Gastroesophageal sphincter (tissue), 4 donors: ENCODE measurements around the gene TRPV3. TPM values are rescaled to one million over a fixed set of nuclear protein-coding genes. Genes with fewer than 3 reads are reported as not detected.
"Not testable (repeated sequence)": the region's sequence is repeated elsewhere in the genome, so short reads cannot be mapped to it uniquely, and the experiment has no call there.

Source experiments
- ATAC-seq: fragments of 150-250 bp; one replicate; pipeline ENCODE4 v1.9.1; 2016; ENCODE audit warnings: mild to moderate bottlenecking, moderate library complexity
- H3K27ac ChIP-seq, 4 donors: fragments of 200-600 bp; sonication (generic) in 3 of 4; 1 replicate in 3 of 4; 2 replicates in 1 of 4; pipeline ENCODE4 v1.5.1; 2016 to 2019
- H3K27me3 ChIP-seq: fragments of 200-600 bp; sonication (generic); one replicate; pipeline ENCODE4 v1.5.1; 2019
- H3K36me3 ChIP-seq, 2 donors: fragments of 200-600 bp; sonication (generic); one replicate each; pipeline ENCODE4 v1.5.1; 2019; ENCODE audit warnings: control low read depth in 1 of 2
- H3K4me1 ChIP-seq, 3 donors: fragments of 200-600 bp; sonication (generic); 1 replicate in 2 of 3; 2 replicates in 1 of 3; pipeline ENCODE4 v1.5.1; 2016 to 2019; ENCODE audit warnings: control low read depth in 2 of 3
- H3K4me3 ChIP-seq, 2 donors: fragments of 200-600 bp; sonication (generic); one replicate each; pipeline ENCODE4 v1.5.1; 2019; ENCODE audit warnings: mild to moderate bottlenecking in 1 of 2, moderate library complexity in 1 of 2
- H3K9me3 ChIP-seq, 3 donors: fragments of 200-600 bp; sonication (generic); one replicate each; pipeline ENCODE4 v1.5.1; 2017 to 2019; ENCODE audit warnings: control low read depth in 2 of 3
- CTCF ChIP-seq, 4 experiments: fragments of 200-600 bp in 2 of 4; fragments of 450-650 bp in 2 of 4; sonication (generic) in 1 of 4; IDR thresholded peaks; one replicate each; pipeline ENCODE4 v1.5.1; 2017 to 2019; ENCODE audit warnings: antibody characterized with exemption in 4 of 4, mild to moderate bottlenecking in 2 of 4, moderate library complexity in 2 of 4
- EP300 ChIP-seq: sonication (generic); formaldehyde crosslinking; IDR thresholded peaks from one replicate; pipeline ENCODE4 v1.6.1; 2017; ENCODE audit warnings: antibody characterized with exemption, mild to moderate bottlenecking
- POLR2A ChIP-seq, 2 donors: fragments of 450-650 bp; IDR thresholded peaks; one replicate each; pipeline ENCODE4 v1.6.1; 2017; ENCODE audit warnings: antibody characterized with exemption in 2 of 2, mild to moderate bottlenecking in 2 of 2, moderate library complexity in 1 of 2
- POLR2AphosphoS5 ChIP-seq: sonication (generic); formaldehyde crosslinking; IDR thresholded peaks from one replicate; pipeline ENCODE4 v1.6.1; 2017; ENCODE audit warnings: antibody characterized with exemption
- WGBS, 2 donors: methylation state at CpG; one replicate each; pipeline ENCODE4 v1.1.5; 2018; ENCODE audit warnings: low coverage in 1 of 2; 5-methylcytosine and 5-hydroxymethylcytosine counted together
- total RNA-seq, 4 donors: library from RNA; depleted of rRNA; stranded (reverse); fragments of >200 nt; gene quantifications; one replicate each; pipeline ENCODE4 v1.1.0, GENCODE V29; 2016

TRPV3 gene
- total RNA-seq, 4 donors from 2014 or later = 0.31 to 0.82 (median 0.70) TPM

GRCh38 chr17:3571043-3571900, 13.7 kb upstream of the TRPV3 start:
- TF ChIP-seq POLR2AphosphoS5 = no peak
- no peak for TF ChIP-seq CTCF (IDR thresholded peaks at IDR 0.05)
- TF ChIP-seq EP300 = no peak
- no peak for TF ChIP-seq POLR2A (IDR thresholded peaks at IDR 0.05)
- WGBS, 2 donors = no CpG with 5 or more reads among the region's 36 CpGs
- Histone ChIP-seq H3K4me3 (no peak overlapping the region), H3K27me3 (no peaks in the 10 kb centered on the region), H3K27ac (no peak overlapping the region), H3K36me3 (peaks cover 0 to 78% of the 10 kb centered on the region in 2 donors), H3K4me1 (no peaks in the 10 kb centered on the region), H3K9me3 (no peaks in the 10 kb centered on the region)
- no peak for ATAC-seq

- ATAC-seq = no peak
- no peaks in the 10 kb centered on the region for H3K4me1 ChIP-seq
- peaks cover 0 to 86% of the 10 kb centered on the region in 2 donors for H3K36me3 ChIP-seq
- H3K27me3 ChIP-seq = no peaks in the 10 kb centered on the region
- no peaks in the 10 kb centered on the region for H3K9me3 ChIP-seq
- H3K27ac ChIP-seq = no peak overlapping the region
- TF ChIP-seq POLR2A (IDR thresholded peaks at IDR 0.05) (no peak), POLR2AphosphoS5 (no peak), CTCF (IDR thresholded peaks at IDR 0.05) (no peak), EP300 (no peak)
- H3K4me3 ChIP-seq = no peak overlapping the region
- 84 to 100% methylated on average over 1 to 5 of the region's 9 CpGs for WGBS, 2 donors
Observed at GRCh38 chr17:3569534-3570137, 12.0 kb upstream of the TRPV3 start.

- H3K4me1 ChIP-seq = peaks cover 0 to 5% (median 0%) of the 10 kb centered on the region in 3 donors
- ATAC-seq = no peak
- no peak overlapping the region for H3K27ac ChIP-seq
- no peak for TF ChIP-seq POLR2AphosphoS5
- no peak for TF ChIP-seq POLR2A (IDR thresholded peaks at IDR 0.05)
- TF ChIP-seq EP300 = no peak
- no peak for TF ChIP-seq CTCF (IDR thresholded peaks at IDR 0.05)
- H3K27me3 ChIP-seq = no peaks in the 10 kb centered on the region
- no peak overlapping the region for H3K4me3 ChIP-seq
- 90% methylated on average over 8 of the region's 12 CpGs; no CpG with 5 or more reads in 1 of the 2 donors for WGBS, 2 donors
- H3K36me3 ChIP-seq = peaks cover 0 to 58% of the 10 kb centered on the region in 2 donors
- no peaks in the 10 kb centered on the region for H3K9me3 ChIP-seq
Observed at GRCh38 chr17:3566551-3566950, 8.9 kb upstream of the TRPV3 start.

GRCh38 chr17:3565143-3565542, 7.5 kb upstream of the TRPV3 start:
- Histone ChIP-seq H3K9me3 (no peaks in the 10 kb centered on the region), H3K27me3 (no peaks in the 10 kb centered on the region), H3K27ac (no peak overlapping the region), H3K4me1 (peaks cover 0 to 5% (median 0%) of the 10 kb centered on the region in 3 donors), H3K36me3 (peaks cover 0 to 44% of the 10 kb centered on the region in 2 donors), H3K4me3 (no peak overlapping the region)
- ATAC-seq = no peak
- WGBS, 2 donors = 91 to 93% methylated on average over 4 of the region's 4 CpGs
- TF ChIP-seq EP300 (no peak), POLR2AphosphoS5 (no peak), CTCF (IDR thresholded peaks at IDR 0.05) (no peak), POLR2A (IDR thresholded peaks at IDR 0.05) (no peak)

- not testable (repeated sequence) for H3K27ac ChIP-seq, H3K4me3 ChIP-seq, ATAC-seq, H3K4me1 ChIP-seq, H3K9me3 ChIP-seq, H3K27me3 ChIP-seq
- no CpG with 5 or more reads among the region's 28 CpGs for WGBS, 2 donors
- peaks cover 0 to 35% of the 10 kb centered on the region in 2 donors for H3K36me3 ChIP-seq
Observed at GRCh38 chr17:3564241-3564640, 6.6 kb upstream of the TRPV3 start.
